Measurements from ENCODE around the gene PRH1. TPM values are rescaled to one million over a fixed set of nuclear protein-coding genes. Genes with fewer than 3 reads are reported as not detected.

Gene PRH1
- total and polyA plus RNA-seq, 2 of the 8 experiments (the other 6 are each of a cell fraction or from before 2014, with no cell fraction given): 4.5 to 6.5 TPM

DNA sequence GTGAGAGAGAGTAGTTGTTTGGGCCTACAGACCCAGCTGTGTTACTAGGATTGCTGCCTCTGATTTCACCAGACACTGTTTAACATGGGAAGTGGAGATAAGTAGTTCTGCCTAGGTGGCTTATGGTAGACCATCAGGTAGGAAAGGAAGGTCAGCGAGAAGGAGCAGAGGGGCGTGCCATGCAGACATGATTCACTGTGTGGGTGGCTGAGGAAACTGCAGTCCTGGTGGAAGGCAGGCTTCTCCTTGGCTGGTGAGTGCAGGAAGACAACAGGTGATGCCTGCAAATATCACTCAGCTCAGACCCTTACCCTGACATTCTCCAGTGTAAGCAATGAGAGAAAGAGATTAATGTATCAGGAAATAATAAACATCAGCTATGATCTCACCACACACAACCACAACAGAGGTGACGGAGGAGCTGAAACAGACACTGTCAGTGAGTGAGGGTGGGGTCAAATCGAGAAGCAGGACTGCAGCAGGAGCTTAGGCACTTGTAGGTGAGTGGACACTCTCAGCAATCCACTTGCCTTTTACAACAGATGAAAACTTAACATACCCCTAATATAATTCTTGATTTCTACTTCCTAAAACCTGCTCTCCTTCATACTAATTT, 32.7 kb downstream of the PRH1 start:
- H2BK120ac ChIP-seq (replicated peaks; ENCODE audit: low read depth, low read length): no peak overlapping the region
- H3K79me1 ChIP-seq (ENCODE audit: low read depth, low read length): no peaks in the 10 kb centered on the region
- no peak overlapping the region for H3K56ac ChIP-seq (replicated peaks; ENCODE audit: insufficient read length, low read depth, low read length)
- H2BK5ac ChIP-seq (ENCODE audit: low read depth, low read length): no peak overlapping the region
- H3K18ac ChIP-seq (ENCODE audit: extremely low read depth, low read length): no peak overlapping the region
- H3K36me3 ChIP-seq (ENCODE audit: control insufficient read depth in 2 of 4, insufficient read depth in 4 of 4, low read length in 3 of 4): peaks cover 0 to 7% (median 3%) of the 10 kb centered on the region in 4 experiments; a peak in 3 of 8 replicates
- H2AFZ ChIP-seq (ENCODE audit: low read length): no peak overlapping the region
- FAIRE-seq: no peak
- H2BK15ac ChIP-seq (ENCODE audit: low read length): no peak overlapping the region
- no peak overlapping the region for H3K4ac ChIP-seq (replicated peaks; ENCODE audit: insufficient read length, low read depth, low read length)
- no peak overlapping the region for H4K5ac ChIP-seq (ENCODE audit: insufficient read length, low read depth, low read length)
- no peak overlapping the region for H2AK5ac ChIP-seq (ENCODE audit: low read depth, low read length)
- H3K9ac ChIP-seq (replicated peaks in 1 of 4; ENCODE audit: extremely low read depth in 1 of 4, low read depth in 3 of 4, low read length in 3 of 4): no peak overlapping the region
- ChIA-PET CTCF (ENCODE audit: partially characterized antibody) (interaction anchor here (1.3 to 1.7 kb wide), 2 partner anchors 348 kb away, joined by 4 read pairs; no protein-coding TSS in a partner anchor), POLR2A (ENCODE audit: partially characterized antibody) (interaction anchor here (0.8 kb wide), 1 partner anchor 10 kb away, joined by 3 read pairs; no protein-coding TSS in a partner anchor)
- H3K27ac ChIP-seq (ENCODE audit: low read depth, low read length): no peak overlapping the region
- no peak overlapping the region for H4K8ac ChIP-seq (ENCODE audit: extremely low read depth, insufficient read depth, low read length)
- no peak overlapping the region for H2BK20ac ChIP-seq (ENCODE audit: low read length)
- H2BK12ac ChIP-seq (ENCODE audit: low read depth, low read length): no peak overlapping the region
- no peak overlapping the region for H3K23ac ChIP-seq (ENCODE audit: insufficient read length)
- no peaks in the 10 kb centered on the region for H3K23me2 ChIP-seq (ENCODE audit: low read depth, low read length)
- peaks cover 0 to 3% of the 10 kb centered on the region in 2 experiments for H4K20me1 ChIP-seq (replicated peaks in 1 of 2; ENCODE audit: control insufficient read depth in 1 of 2, insufficient read depth in 2 of 2, low read length in 2 of 2)
- no peak overlapping the region for H3K4me2 ChIP-seq (ENCODE audit: insufficient read depth in 1 of 2, low read depth in 2 of 2, low read length in 2 of 2)
- H3K4me3 ChIP-seq (ENCODE audit: extremely low read depth in 1 of 4, insufficient read depth in 2 of 4, low read depth in 3 of 4, low read length in 4 of 4): no peak overlapping the region
- H3K27me3 ChIP-seq (replicated peaks in 1 of 4; ENCODE audit: control insufficient read depth in 3 of 4, extremely low read depth in 1 of 4, insufficient read depth in 3 of 4, low read length in 3 of 4): no peaks in the 10 kb centered on the region
- peaks cover 9 to 13% of the 10 kb centered on the region in 2 experiments for H3K9me3 ChIP-seq (ENCODE audit: insufficient read depth in 2 of 2, low read depth in 1 of 2, low read length in 1 of 2)
- no peak for DNase-seq (ENCODE audit: low read depth in 1 of 2, low spot score in 2 of 2)
- no peak overlapping the region for H3K14ac ChIP-seq (ENCODE audit: insufficient read length)
- no peaks in the 10 kb centered on the region for H3K4me1 ChIP-seq (replicated peaks in 1 of 4; ENCODE audit: control insufficient read depth in 3 of 4, insufficient read depth in 4 of 4, low read length in 3 of 4)
- WGBS, 2 experiments (ENCODE audit: extremely low coverage in 1 of 2, insufficient coverage in 1 of 2, insufficient read length in 1 of 2, insufficient replicate concordance in 2 of 2, low coverage in 1 of 2, low lambda C conversion rate in 2 of 2, missing lambda C conversion rate in 1 of 2): 88% methylated on average over 4 of the region's 4 CpGs; no CpG with 5 or more reads in 1 of the 2 experiments
- no peaks in the 10 kb centered on the region for H3K79me2 ChIP-seq (ENCODE audit: control insufficient read depth in 1 of 2, insufficient read depth in 2 of 2, low read length in 2 of 2)
- H4K91ac ChIP-seq (replicated peaks; ENCODE audit: insufficient read length, low read length): no peak overlapping the region
- TF ChIP-seq SIX5 (IDR thresholded peaks at IDR 0.05; ENCODE audit: low read depth, low read length): no peak
- TF ChIP-seq, protein P1, sequence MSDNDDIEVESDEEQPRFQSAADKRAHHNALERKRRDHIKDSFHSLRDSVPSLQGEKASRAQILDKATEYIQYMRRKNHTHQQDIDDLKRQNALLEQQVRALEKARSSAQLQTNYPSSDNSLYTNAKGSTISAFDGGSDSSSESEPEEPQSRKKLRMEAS (IDR thresholded peaks at IDR 0.05): no peak
- TF ChIP-seq, protein P2, sequence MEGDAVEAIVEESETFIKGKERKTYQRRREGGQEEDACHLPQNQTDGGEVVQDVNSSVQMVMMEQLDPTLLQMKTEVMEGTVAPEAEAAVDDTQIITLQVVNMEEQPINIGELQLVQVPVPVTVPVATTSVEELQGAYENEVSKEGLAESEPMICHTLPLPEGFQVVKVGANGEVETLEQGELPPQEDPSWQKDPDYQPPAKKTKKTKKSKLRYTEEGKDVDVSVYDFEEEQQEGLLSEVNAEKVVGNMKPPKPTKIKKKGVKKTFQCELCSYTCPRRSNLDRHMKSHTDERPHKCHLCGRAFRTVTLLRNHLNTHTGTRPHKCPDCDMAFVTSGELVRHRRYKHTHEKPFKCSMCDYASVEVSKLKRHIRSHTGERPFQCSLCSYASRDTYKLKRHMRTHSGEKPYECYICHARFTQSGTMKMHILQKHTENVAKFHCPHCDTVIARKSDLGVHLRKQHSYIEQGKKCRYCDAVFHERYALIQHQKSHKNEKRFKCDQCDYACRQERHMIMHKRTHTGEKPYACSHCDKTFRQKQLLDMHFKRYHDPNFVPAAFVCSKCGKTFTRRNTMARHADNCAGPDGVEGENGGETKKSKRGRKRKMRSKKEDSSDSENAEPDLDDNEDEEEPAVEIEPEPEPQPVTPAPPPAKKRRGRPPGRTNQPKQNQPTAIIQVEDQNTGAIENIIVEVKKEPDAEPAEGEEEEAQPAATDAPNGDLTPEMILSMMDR (IDR thresholded peaks at IDR 0.05; ENCODE audit: control extremely low read depth in 1 of 3, insufficient read depth in 1 of 3, low read depth in 1 of 3, low read length in 3 of 3): no peak
- TF ChIP-seq TBP (IDR thresholded peaks at IDR 0.05; ENCODE audit: low read depth, low read length): no peak
- TF ChIP-seq EZH2 (IDR thresholded peaks at IDR 0.05; ENCODE audit: low read depth, low read length, severe bottlenecking): no peak
- TF ChIP-seq SP4 (IDR thresholded peaks at IDR 0.05; ENCODE audit: low read length): no peak
- no peak for TF ChIP-seq PHF8 (conservative IDR thresholded peaks at IDR 0.05; ENCODE audit: low read depth, low read length)
- no peak for TF ChIP-seq SIRT6 (IDR thresholded peaks at IDR 0.05; ENCODE audit: low read length)
- no peak for TF ChIP-seq KDM4A (IDR thresholded peaks at IDR 0.05; ENCODE audit: low read depth, low read length, severe bottlenecking)

Measured in H1 (cell line).